GM18873 (cell line): ENCODE results near the gene LEPR.
"Not testable (repeated sequence)": the region's sequence is repeated elsewhere in the genome, so short reads cannot be mapped to it uniquely, and the experiment has no call there.

Source experiments
- ATAC-seq: cut with Tn5 transposase; IDR thresholded peaks from one replicate; pipeline ENCODE4 v1.9.1; 2021; ENCODE audit warnings: mild to moderate bottlenecking, moderate library complexity, moderate number of reproducible peaks; ENCODE audit not compliant: unreplicated experiment, low FRiP score

The LEPR gene

GRCh38 chr1:65434255-65434654 lies 13.8 kb downstream of the LEPR start:
- ATAC-seq, result no peak

GRCh38 chr1:65434760-65435159 lies 14.3 kb downstream of the LEPR start:
- ATAC-seq, result no peak

- ATAC-seq, result no peak
Measured at GRCh38 chr1:65435987-65436386, 15.5 kb downstream of the LEPR start.

GRCh38 chr1:65437616-65438015 lies 17.1 kb downstream of the LEPR start:
- no peak for ATAC-seq

DNA sequence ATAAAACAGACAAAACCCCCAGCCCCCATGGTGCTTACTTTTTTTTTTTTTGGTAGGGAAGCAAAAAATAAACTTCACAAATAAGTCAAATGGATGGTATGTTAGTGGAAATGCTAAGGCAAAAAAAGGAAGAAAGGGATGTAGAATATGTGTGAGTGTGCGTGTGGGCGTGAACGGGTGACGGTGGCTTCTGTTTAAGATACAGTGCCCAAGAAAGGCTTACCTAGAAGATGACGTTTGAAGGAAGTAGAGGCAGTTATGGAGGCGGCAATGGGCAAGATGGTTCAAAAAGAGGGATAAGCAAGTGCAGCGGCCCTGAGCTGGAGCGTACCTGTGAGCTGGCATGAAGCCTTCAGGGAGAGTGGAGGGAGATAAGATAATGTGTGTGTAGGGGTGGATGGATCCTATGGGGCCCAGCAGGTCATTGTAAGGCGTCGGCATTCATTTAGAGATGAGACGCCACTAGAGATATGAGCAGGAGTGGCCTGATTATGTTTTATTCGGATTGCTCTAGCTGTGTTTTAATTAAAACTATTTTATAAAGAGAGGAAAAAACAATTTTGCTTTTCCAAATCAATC lies 19.9 kb downstream of the LEPR start:
- no peak for ATAC-seq

- ATAC-seq, result no peak
Measured at GRCh38 chr1:65440915-65441314, 20.4 kb downstream of the LEPR start.

DNA sequence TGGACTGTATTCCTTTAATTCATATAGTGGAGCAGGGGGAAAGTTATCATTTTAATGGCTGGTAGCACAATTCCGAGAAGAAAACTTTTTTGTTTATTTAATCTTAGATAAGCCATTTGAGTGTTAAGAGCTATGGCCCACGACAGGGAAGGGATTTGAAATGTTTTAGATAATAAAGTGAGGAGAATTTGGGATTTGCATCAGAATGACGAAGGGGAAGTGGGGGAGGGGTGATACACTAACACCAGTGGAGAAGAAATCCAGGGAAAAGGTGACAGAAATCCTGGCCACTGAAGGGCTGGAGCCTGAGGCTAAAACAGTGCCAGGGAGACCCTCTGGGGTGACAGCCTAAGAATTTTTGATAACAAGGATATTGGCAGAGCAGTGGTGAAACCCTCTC lies 21.0 kb downstream of the LEPR start:
- ATAC-seq, result no peak

DNA sequence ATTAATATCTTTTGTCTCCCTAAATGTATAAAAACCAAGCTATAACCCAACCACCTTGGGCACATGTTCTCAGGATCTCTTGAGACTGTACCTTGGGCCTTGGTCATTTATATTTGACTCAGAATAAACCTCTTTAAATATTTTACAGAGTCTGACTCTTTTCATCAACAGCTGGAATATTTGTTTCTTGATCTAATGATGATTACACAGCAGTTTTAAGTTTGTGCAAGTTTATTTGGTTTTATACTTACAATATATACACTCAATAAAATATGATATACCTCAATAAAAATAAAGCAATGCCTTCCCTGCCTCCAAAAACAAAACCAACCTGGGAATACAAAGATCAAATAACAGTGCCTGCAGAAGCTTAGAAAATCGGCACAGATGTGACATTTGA lies 22.0 kb downstream of the LEPR start:
- no peak for ATAC-seq

DNA sequence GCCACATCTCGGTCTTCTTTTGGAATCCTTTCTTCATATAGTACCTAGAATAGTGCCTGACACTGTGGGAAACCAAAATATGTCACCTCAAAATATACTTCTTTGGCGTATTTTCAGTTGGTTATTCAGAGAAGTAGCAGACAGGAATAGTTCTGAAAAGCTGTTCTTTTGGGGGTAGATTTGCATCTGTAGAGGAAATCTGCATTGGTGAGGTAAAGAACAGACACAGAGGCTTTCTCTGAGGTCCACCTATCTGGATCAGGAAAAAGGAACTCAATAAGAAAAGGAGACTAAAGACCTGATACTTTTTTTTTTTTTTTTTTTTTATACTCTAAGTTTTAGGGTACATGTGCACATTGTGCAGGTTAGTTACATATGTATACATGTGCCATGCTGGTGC lies 23.2 kb downstream of the LEPR start:
- ATAC-seq, result no peak

DNA sequence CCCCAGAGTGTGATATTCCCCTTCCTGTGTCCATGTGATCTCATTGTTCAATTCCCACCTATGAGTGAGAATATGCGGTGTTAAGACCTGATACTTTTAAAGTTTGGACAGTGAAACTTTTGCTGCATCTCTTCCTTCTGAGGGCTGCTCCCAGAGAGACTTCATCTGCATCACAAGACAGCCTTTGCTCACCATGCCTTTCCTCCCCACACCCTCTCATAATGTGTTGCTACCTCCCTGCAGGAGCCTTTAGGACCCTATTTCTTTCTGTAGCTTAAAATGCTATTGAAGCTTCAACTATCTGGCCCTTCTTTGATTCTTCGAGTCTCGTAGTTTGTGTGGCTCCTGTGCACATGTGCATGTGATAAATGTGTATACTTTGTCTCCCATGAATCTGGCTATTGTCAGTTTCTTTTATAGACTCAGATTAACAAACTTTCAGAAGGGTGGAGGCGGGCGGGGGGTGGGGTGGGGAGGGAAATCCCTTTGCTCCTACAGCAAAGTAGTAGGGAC lies 23.7 kb downstream of the LEPR start:
- no peak for ATAC-seq

DNA sequence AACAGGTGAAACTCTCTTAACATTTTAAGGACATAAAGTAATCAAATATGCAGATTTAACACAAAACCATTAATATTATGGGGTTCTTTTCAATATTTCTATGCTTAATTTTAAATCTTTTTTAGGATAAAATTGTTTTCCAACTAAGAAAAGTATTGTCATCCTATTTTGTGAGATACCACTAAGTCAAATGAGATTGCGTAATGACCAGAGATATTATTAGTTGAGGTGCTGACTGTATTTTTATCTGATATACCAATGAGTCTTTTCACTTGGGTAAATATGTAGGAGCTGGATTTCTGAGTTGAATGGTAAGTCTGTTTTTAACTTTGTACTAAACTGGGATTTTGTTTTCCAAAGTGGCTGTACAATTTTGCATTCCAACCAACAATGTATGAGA lies 25.4 kb downstream of the LEPR start:
- no peak for ATAC-seq

DNA sequence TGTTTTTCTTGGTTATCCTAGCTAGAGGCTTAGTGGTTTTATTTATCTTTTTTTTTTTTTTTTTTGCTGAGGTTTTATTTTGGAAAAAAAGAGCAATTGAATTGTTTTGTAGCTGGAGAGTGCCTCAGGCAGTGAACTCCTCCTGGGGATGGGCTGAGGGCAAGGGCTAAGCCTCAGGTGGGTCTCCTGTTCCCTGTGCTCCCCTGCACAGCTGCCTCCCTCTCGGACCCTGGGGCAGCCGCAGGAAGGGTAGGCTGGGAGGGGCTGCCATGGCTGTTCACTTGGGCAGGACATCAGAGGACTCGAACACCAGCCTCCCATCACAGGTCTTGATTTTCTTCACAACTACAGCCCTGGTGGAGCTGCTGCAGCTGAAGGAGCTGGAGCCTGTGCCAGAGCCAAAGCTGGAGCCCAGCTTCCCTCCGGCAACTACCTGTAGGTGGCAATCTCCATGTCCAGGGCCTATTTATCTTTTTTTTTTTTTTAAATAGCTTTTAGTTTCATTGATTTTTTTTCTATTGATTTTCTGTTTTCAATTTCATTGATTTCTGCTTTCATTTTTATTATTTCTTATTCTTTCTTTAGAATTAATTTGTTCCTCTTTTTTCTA lies 28.9 kb downstream of the LEPR start:
- ATAC-seq, result no peak

DNA sequence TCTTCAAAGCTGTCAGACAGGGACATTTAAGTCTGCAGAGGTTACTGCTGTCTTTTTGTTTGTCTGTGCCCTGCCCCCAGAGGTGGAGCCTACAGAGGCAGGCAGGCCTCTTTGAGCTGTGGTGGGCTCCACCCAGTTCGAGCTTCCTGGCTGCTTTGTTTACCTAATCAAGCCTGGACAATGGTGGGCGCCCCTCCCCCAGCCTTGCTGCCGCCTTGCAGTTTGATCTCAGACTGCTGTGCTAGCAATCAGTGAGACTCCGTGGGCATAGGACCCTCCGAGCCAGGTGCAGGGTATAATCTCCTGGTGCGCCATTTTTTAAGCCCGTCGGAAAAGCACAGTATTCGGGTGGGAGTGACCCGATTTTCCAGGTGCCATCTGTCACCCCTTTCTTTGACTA lies 35.2 kb downstream of the LEPR start:
- not testable (repeated sequence) for ATAC-seq

DNA sequence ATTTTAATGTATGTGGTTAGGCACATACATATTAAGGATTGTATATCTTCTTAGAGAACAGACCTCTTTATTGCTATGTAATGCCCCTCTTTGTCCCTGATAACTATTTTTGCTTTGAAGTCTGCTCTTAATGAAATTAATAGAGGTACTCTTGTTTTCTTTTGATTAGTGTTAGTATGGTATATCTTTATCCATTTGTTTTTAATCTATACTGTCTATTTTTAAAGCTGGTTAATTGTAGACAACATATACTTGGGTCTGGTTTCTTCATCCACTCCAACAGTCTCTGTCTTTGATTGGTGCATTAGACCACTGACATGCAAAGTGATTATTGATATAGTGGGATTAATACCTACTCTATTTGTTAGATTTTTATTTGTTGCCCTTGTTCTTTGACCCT lies 36.0 kb downstream of the LEPR start:
- ATAC-seq, result no peak

DNA sequence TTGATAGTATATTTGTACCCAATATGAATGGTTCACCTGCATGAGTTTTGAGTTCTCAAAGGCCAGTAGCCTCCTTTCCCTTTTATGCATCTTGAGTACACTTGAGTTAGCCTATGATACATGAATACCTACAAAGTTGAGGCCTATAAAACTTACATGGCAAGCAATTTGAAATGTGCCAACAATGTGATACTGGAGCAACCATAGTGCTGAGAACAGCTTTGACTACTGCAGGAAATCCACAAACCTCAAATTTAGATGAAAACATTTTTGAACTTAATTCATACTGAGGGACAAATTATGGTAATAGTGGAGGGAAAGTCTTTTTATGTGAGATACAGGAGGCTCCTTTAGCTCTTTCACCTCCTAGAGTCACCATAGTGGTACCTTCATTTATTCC lies 37.4 kb downstream of the LEPR start:
- ATAC-seq, result no peak

DNA sequence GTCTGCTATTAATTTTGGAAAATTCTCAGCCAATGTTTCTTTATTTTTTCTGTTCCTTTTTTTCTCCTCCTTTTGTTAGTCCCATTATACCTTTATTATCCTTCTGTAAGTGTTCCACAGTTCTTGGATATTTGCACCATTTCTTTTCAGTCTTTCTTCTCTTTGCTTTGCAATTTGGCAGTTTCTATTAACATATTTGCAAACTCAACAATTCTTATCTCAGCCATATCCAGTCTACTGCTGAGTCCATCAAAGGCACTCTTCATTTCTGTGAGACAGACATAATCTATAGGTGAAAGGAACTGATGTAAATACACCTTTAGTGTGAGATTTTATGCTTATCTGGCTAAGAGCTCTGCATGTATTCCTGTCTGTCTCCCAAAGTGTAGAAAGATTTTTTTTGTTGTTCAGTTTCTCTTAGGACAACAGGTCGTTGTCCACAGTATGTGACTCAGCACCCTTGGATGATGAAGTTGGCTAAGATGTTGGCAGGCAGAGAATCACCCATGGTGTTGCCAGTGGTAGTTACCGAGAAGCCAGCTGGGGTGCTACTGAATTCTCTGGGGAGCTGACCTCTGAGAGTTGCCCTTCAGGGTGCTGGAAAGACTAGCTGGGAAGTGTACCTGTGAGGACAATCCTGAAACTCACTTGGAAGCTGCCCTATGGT lies 38.4 kb downstream of the LEPR start:
- no peak for ATAC-seq

- no peak for ATAC-seq
Measured at GRCh38 chr1:65459397-65459768, 38.9 kb downstream of the LEPR start.

DNA sequence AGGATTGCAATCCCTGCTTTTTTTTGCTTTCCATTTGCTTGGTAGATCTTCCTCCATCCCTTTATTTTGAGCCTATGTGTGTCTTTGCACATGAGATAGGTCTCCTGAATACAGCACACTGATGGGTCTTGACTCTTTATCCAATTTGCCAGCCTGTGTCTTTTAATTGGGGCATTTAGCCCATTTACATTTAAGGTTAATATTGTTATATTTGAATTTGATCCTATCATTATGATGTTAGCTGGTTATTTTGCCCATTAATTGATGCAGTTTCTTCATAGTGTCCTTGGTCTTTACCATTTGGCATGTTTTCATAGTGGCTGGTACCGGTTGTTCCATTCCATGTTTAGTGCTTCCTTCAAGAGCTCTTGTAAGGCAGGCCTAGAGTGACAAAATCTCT lies 45.4 kb downstream of the LEPR start:
- not testable (repeated sequence) for ATAC-seq

DNA sequence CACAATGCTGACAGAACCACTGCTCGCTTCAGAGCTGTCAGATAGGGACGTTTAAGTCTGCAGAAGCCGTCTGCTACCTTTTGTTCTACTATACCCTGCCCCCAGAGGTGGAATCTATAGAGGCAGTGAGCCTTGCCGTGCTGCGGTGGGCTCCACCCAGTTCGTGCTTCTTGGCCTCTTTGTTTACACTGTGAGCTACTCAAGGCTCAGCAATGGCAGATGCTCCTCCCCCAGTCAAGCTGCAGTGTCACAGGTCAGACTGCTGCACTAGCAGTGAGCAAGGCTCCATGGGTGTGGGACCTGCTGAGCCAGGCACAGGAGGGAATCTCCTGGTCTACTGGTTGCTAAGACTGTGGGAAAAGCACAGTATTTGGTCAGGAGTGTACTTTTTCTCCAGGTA lies 47.1 kb downstream of the LEPR start:
- ATAC-seq, result no peak

DNA sequence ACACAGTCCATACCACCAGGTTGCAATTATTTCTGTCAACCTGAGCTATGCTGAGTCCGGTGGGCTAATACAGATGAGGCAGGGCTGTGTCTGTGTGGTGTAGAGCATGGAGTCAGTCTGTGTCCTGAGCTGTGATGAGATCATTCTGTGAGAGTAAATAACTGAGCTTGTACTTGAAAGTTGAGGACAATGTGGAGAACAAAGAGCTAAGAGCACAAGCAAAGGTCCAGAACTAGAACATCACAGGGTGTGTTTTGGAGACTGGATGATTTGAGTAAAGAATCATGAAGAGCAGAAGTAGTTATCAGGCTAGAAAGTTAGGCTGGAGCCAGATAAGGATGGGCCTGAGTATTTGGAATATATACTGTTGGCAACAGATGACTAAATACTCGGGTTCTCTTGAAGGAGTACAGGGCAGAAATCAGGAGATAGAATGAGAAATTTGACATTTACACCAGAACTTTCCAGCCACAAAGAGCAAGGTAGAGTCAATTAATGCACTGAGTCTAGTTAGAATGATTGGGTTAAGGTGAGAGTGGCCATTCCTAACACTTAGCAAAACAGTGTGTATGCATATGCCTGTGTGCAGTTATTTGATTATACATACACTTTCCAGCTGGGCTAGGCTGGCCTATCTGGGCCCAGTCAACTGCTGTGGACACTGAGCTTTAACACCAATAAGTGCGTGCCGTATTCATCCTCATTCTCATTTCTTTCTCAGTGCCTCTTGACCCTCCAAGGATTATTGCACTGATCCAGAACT lies 48.8 kb downstream of the LEPR start:
- no peak for ATAC-seq

- ATAC-seq, result no peak
Measured at GRCh38 chr1:65469889-65470340, 49.4 kb downstream of the LEPR start.
